Ishikawa (cell line): ENCODE data around the gene RSPH9.

Experiments
- CEBPB ChIP-seq: IDR thresholded peaks from 2 replicates; pipeline ENCODE4 v1.6.1; 2012
- CREB1 ChIP-seq: IDR thresholded peaks from 2 replicates; pipeline ENCODE4 v1.6.1; 2012; ENCODE audit warnings: low read depth
- EP300 ChIP-seq: IDR thresholded peaks from 2 replicates; pipeline ENCODE4 v1.6.1; 2012; ENCODE audit warnings: borderline replicate concordance
- FOXM1 ChIP-seq: IDR thresholded peaks from 2 replicates; pipeline ENCODE4 v1.6.1; 2012; ENCODE audit warnings: low read depth, borderline replicate concordance
- NFIC ChIP-seq: IDR thresholded peaks from 2 replicates; pipeline ENCODE4 v1.6.1; 2012
- RAD21 ChIP-seq: IDR thresholded peaks from 2 replicates; pipeline ENCODE4 v1.6.1; 2012; ENCODE audit warnings: low read depth
- REST ChIP-seq: IDR thresholded peaks from 2 replicates; pipeline ENCODE4 v1.6.1; 2012; ENCODE audit warnings: low read depth, mild to moderate bottlenecking
- TAF1 ChIP-seq: IDR thresholded peaks from 2 replicates; pipeline ENCODE4 v1.6.1; 2012; ENCODE audit warnings: low read depth, mild to moderate bottlenecking
- TEAD4 ChIP-seq: IDR thresholded peaks from 2 replicates; pipeline ENCODE4 v1.6.1; 2012
- TF ChIP-seq, protein P1 (sequence below): IDR thresholded peaks from 2 replicates; pipeline ENCODE4 v1.6.1; 2012
- TF ChIP-seq, protein P2 (sequence below): IDR thresholded peaks from 2 replicates; pipeline ENCODE4 v1.6.1; 2012

- TF ChIP-seq FOXM1: no peak
- TF ChIP-seq, protein P1, sequence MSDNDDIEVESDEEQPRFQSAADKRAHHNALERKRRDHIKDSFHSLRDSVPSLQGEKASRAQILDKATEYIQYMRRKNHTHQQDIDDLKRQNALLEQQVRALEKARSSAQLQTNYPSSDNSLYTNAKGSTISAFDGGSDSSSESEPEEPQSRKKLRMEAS: no peak
- no peak for TF ChIP-seq REST
- TF ChIP-seq, protein P2, sequence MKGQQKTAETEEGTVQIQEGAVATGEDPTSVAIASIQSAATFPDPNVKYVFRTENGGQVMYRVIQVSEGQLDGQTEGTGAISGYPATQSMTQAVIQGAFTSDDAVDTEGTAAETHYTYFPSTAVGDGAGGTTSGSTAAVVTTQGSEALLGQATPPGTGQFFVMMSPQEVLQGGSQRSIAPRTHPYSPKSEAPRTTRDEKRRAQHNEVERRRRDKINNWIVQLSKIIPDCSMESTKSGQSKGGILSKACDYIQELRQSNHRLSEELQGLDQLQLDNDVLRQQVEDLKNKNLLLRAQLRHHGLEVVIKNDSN: no peak
- TF ChIP-seq RAD21: no peak
- TF ChIP-seq TAF1: no peak
- TF ChIP-seq CREB1: no peak
- TF ChIP-seq CEBPB: no peak
- TF ChIP-seq EP300: no peak
- TF ChIP-seq TEAD4: no peak
- no peak for TF ChIP-seq NFIC
These were observed 74.7 kb downstream of the RSPH9 start for GRCh38 chr6:43719511-43719910.
